OCI-LY7 (cell line): ENCODE measurements around the gene ZNF212.

ENCODE experiments used
- CTCF ChIP-seq: fragments of 200-600 bp; sonication (generic); conservative IDR thresholded peaks from 2 replicates; pipeline ENCODE4 v1.5.1; 2014; ENCODE audit warnings: mild to moderate bottlenecking, antibody characterized with exemption, low read length, moderate library complexity, mixed read lengths
- EZH2phosphoT487 ChIP-seq: fragments of 200-600 bp; sonication (generic); IDR thresholded peaks from 2 replicates; pipeline ENCODE4 v1.6.1; 2018; ENCODE audit warnings: low read depth, borderline replicate concordance, mild to moderate bottlenecking, mixed run types, antibody characterized with exemption, low read length, moderate library complexity, mixed read lengths

GRCh38 chr7:149199234-149199995, 40.0 kb upstream of the ZNF212 start:
- TF ChIP-seq CTCF (no peak), EZH2phosphoT487 (no peak)
